ENCODE results near the gene RPS6KA1. TPM values are rescaled to one million over a fixed set of nuclear protein-coding genes. Genes with fewer than 3 reads are reported as not detected.

Gene RPS6KA1
- total and polyA plus RNA-seq, 2 donors from 2014 or later: 39.5 to 58.1 TPM

GRCh38 chr1:26490155-26490554 lies 39.4 kb upstream of the RPS6KA1 start:
- intact Hi-C loops (cut with DNase I): no loop called here
- no peaks in the 10 kb centered on the region for H3K36me3 ChIP-seq (ENCODE audit: control insufficient read depth in 2 of 3, insufficient read depth in 3 of 3, low read length in 3 of 3)
- H3K9me3 ChIP-seq (ENCODE audit: control insufficient read depth in 2 of 3, insufficient read depth in 1 of 3, low read length in 3 of 3): no peaks in the 10 kb centered on the region
- DNase-seq: no peak
- no peaks in the 10 kb centered on the region for H3K4me1 ChIP-seq (ENCODE audit: control insufficient read depth in 2 of 3, insufficient read depth in 2 of 3, low read depth in 1 of 3, low read length in 3 of 3)
- no peak overlapping the region for H3K4me3 ChIP-seq (ENCODE audit: low read length in 3 of 3)
- no peak for TF ChIP-seq CTCF (IDR thresholded peaks at IDR 0.05; ENCODE audit: borderline replicate concordance, extremely low read depth, insufficient read depth)
- no peak overlapping the region for H3K9ac ChIP-seq (ENCODE audit: low read length in 3 of 3)
- no peak for FAIRE-seq
- no peak overlapping the region for H3K27ac ChIP-seq (ENCODE audit: low read depth in 2 of 2, low read length in 2 of 2)
- H3K27me3 ChIP-seq (ENCODE audit: control insufficient read depth, insufficient read depth, low read length): no peaks in the 10 kb centered on the region

GRCh38 chr1:26493267-26493666 lies 36.3 kb upstream of the RPS6KA1 start:
- Histone ChIP-seq H3K4me1 (ENCODE audit: control insufficient read depth in 2 of 3, insufficient read depth in 2 of 3, low read depth in 1 of 3, low read length in 3 of 3) (no peaks in the 10 kb centered on the region), H3K4me3 (ENCODE audit: low read length in 3 of 3) (no peak overlapping the region), H3K36me3 (ENCODE audit: control insufficient read depth in 2 of 3, insufficient read depth in 3 of 3, low read length in 3 of 3) (no peaks in the 10 kb centered on the region), H3K27ac (ENCODE audit: low read depth in 2 of 2, low read length in 2 of 2) (no peak overlapping the region), H3K9ac (ENCODE audit: low read length in 3 of 3) (no peak overlapping the region), H3K9me3 (ENCODE audit: control insufficient read depth in 2 of 3, insufficient read depth in 1 of 3, low read length in 3 of 3) (no peaks in the 10 kb centered on the region), H3K27me3 (ENCODE audit: control insufficient read depth, insufficient read depth, low read length) (no peaks in the 10 kb centered on the region)
- intact Hi-C loops (cut with DNase I): no loop called here
- no peak for DNase-seq
- no peak for TF ChIP-seq CTCF (IDR thresholded peaks at IDR 0.05; ENCODE audit: borderline replicate concordance, extremely low read depth, insufficient read depth)
- FAIRE-seq: no peak

DNA sequence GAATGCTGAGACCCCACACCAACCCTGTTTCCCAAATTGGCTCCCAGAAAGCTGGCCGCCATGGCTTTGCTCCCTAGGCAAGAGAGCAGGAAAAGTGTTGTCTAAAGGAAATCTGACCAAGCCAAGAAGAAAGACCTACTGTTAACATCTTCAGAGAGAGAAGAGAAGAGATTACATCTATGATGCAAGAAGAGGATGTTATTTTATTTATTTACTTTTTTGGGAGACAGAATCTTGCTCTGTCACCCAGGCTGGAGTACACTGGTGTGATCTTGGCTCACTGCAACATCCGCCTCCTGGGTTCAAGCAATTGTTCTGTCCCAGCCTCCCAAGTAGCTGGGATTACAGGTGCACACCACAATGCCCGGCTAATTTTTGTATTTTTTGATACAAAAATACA lies 35.6 kb upstream of the RPS6KA1 start:
- no peak for TF ChIP-seq CTCF (IDR thresholded peaks at IDR 0.05; ENCODE audit: borderline replicate concordance, extremely low read depth, insufficient read depth)
- FAIRE-seq (no peak), DNase-seq (peak in 1 of 5 donors; percentile 11)
- Histone ChIP-seq H3K9me3 (ENCODE audit: control insufficient read depth in 2 of 3, insufficient read depth in 1 of 3, low read length in 3 of 3) (no peaks in the 10 kb centered on the region), H3K27me3 (ENCODE audit: control insufficient read depth, insufficient read depth, low read length) (no peaks in the 10 kb centered on the region), H3K4me3 (ENCODE audit: low read length in 3 of 3) (no peak overlapping the region), H3K36me3 (ENCODE audit: control insufficient read depth in 2 of 3, insufficient read depth in 3 of 3, low read length in 3 of 3) (no peaks in the 10 kb centered on the region), H3K27ac (ENCODE audit: low read depth in 2 of 2, low read length in 2 of 2) (no peak overlapping the region), H3K4me1 (ENCODE audit: control insufficient read depth in 2 of 3, insufficient read depth in 2 of 3, low read depth in 1 of 3, low read length in 3 of 3) (no peaks in the 10 kb centered on the region), H3K9ac (ENCODE audit: low read length in 3 of 3) (no peak overlapping the region)
- intact Hi-C loops (cut with DNase I): no loop called here

GRCh38 chr1:26496861-26497260 lies 32.7 kb upstream of the RPS6KA1 start:
- Histone ChIP-seq H3K4me1 (ENCODE audit: control insufficient read depth in 2 of 3, insufficient read depth in 2 of 3, low read depth in 1 of 3, low read length in 3 of 3) (peaks cover 0 to 4% (median 0%) of the 10 kb centered on the region in 3 donors), H3K27ac (ENCODE audit: low read depth in 2 of 2, low read length in 2 of 2) (no peak overlapping the region), H3K4me3 (ENCODE audit: low read length in 3 of 3) (no peak overlapping the region), H3K27me3 (ENCODE audit: control insufficient read depth, insufficient read depth, low read length) (no peaks in the 10 kb centered on the region), H3K9ac (ENCODE audit: low read length in 3 of 3) (no peak overlapping the region), H3K9me3 (ENCODE audit: control insufficient read depth in 2 of 3, insufficient read depth in 1 of 3, low read length in 3 of 3) (no peaks in the 10 kb centered on the region), H3K36me3 (ENCODE audit: control insufficient read depth in 2 of 3, insufficient read depth in 3 of 3, low read length in 3 of 3) (no peaks in the 10 kb centered on the region)
- DNase-seq (peak; percentile 53 to 87 (median 67)), FAIRE-seq (no peak)
- intact Hi-C loops (cut with DNase I): no loop called here
- no peak for TF ChIP-seq CTCF (IDR thresholded peaks at IDR 0.05; ENCODE audit: borderline replicate concordance, extremely low read depth, insufficient read depth)
